A204.1 (cell line): ENCODE data around the gene OGDH.

Experiments
- FAIRE-seq: peaks from 2 replicates; lab custom pipeline; 2012; peaks lifted over from hg19 to GRCh38; lab: Jason Lieb, UNC

The OGDH gene

DNA sequence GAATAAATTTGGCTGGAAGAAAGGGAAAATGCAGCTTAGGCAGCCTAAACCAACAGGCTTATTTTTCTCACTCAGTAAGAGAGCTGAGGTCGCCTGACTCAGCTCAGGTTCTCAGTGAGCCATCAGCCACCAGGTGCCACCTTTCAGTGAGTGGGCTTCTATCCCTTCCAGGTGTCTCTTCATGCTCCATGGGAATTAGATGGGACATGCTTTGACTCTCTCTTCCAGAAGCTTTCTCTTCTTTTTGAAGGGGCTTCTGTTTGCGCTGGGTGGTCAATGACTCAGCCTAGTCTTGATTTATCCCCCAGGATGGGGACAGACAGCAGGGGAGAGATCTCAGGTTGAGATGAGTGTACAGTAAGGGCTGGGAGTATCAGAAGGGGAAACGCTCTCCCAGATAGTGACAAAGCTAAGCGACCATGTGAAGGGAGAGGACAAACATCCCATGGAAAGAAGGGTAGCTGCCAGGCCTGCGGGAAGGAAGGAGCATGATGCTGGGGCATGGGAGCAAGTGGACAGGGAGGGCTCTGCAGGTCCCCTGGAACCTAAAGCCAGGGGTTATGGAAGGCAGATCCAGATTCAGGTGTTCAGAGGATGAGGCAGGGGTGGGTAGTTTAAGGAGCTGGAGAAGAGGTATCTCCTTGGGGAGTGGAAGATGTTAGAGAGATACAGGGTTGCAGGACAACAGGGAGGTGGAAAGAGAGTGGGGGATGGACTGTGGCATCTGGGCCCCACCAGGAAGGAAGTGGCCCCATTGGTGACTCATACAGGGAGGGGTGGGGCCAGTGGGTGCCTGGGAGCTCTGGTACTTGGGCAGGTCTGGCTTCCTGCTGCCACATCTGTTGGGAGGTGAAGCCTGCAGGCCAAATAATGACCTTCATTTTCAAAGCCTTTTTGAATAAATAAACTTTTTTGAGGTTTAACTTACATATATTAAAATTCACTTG, 32.5 kb downstream of the OGDH start:
- no peak for FAIRE-seq

GRCh38 chr7:44639671-44640321, 33.4 kb downstream of the OGDH start:
- no peak for FAIRE-seq

- FAIRE-seq: no peak
Observed at GRCh38 chr7:44643206-44643605, 36.8 kb downstream of the OGDH start.

DNA sequence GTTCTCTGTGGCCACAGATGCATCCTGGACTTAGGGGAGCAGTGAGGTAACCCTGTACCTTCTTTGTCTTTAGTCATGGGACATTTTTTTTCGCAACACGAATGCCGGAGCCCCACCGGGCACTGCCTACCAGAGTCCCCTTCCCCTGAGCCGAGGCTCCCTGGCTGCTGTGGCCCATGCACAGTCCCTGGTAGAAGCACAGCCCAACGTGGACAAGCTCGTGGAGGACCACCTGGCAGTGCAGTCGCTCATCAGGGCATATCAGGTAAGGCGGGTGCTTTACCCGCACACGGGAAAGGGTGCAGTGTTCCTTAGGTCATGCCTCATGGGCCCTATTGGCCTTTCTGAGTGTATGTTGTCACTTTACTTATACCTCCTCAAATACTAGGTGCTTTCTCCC, 38.8 kb downstream of the OGDH start:
- FAIRE-seq: no peak

DNA sequence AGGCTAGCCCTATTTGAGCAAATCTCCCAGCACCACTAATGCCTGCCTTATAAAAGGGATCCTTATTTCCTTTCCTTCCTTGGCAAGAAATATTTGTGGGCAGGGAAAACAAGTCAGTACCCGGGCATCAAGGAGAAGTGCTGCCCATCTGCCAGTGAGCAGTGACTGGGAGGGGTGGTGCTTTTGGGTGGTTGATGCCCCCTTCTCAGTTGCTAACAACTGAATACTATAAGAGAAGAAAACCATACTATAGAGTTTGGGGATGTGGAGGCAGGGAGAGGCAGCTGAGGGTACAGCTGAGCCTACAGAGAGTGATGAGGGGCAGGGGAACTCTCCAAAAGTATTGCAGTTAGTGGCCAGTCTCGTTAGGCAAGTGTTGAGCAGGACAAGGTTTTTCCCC, 39.3 kb downstream of the OGDH start:
- FAIRE-seq: no peak

DNA sequence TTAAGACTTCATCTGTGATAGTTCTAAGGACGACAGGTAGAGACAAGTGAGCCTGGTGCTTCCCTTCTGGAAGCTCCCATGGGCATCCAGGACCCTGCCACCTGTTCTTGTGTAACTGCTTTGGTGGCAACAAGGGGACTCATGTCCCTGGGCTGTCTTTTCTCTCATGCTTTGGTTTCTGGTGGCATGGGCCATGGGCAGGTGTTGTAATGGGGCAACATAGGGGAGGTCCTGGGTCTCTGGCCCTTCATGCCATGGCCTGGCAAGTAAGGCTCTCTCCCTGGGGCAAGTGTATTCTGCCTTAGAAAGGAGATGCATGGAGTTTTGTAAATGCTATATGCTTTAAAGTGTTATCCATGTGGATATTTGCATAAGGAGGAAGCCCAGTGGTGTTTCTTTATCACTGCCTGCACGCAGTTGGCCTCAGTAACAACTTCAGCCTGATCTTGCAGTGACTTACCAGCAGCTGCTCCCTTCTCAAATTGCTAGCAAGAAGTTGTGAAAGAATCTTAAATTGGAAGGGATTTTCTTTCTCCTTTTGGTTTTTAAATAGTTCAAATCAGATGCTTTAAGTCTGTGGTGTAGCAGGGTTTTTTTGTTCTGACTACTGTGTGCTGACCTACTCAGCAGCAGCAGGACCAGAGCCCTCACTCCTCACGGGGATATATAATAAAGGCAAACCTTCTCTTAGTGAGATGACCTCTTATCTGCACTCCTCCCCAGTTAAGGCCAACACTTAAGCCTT, 39.9 kb downstream of the OGDH start:
- no peak for FAIRE-seq

DNA sequence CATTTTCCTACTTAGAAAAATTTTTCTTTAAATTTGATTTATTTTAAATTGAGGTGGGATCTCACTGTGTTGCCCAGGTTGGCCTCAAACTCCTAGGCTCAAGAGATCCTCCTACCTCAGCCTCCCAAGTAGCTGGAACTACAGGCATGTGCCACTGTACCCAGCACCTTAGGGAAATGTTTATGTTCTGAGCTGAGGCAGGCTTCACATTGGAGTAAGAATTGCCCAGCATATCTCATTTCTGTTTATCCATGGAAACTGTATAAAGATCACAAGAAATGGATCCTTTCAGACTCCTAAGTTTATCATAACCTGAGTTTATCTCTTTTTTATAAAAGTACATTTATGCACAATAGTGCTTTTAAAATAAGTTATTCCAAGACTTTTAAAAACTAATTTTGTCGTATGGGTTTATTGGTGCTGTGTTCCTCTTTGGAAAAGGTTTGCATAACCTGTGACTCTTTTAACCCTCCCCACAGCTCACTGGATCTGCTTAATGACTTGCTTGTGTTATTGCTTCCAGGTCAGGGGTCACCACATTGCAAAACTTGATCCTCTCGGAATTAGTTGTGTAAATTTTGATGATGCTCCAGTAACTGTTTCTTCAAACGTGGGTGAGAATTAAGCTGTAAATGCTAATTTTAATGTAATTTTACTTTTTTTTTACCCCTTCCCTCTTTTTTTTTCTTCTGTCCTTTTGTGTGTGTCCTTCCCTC, 40.7 kb downstream of the OGDH start:
- no peak for FAIRE-seq

- no peak for FAIRE-seq
Observed at GRCh38 chr7:44647981-44648714, 41.7 kb downstream of the OGDH start.

DNA sequence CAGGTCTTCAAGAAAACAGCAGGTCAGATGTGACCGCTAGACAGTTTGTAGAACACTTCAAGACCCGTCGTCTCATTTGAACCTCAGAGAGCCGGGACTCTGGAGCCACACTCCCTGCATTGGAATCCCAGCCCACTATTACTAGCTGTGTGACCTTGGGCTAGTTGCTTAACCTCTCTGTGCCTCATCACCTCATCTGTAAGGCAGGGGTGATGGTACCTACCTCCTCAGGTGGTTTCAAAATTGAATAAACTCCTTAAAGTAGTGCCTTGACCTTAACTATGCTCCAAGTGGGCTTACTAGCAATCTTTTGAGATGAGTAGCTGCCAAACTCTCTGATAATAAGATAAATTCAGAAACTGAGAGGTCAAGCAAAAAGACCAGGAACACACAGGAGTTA, 43.8 kb downstream of the OGDH start:
- FAIRE-seq: no peak

DNA sequence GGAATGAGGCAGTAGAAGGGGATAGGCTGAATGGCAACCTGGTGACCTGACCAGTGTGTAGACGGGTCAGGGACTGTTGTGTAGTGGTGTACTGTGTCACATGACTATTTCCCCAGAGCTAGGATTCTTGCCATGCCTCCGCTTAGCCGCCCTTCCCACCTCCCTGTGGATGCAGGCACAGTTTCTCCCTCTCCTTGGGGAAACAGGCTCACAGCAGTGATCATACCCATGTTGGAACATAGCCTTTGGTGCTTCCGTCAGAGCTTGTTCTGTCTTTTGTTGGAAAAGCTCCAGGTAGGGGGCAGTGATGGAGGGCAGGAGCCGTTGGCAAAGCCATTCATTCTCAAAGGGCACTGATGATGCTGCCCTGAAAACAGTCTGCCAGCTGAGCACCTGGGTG, 44.3 kb downstream of the OGDH start:
- FAIRE-seq: no peak

GRCh38 chr7:44652535-44652934, 46.1 kb downstream of the OGDH start:
- no peak for FAIRE-seq

GRCh38 chr7:44654255-44654796, 47.9 kb downstream of the OGDH start:
- no peak for FAIRE-seq

DNA sequence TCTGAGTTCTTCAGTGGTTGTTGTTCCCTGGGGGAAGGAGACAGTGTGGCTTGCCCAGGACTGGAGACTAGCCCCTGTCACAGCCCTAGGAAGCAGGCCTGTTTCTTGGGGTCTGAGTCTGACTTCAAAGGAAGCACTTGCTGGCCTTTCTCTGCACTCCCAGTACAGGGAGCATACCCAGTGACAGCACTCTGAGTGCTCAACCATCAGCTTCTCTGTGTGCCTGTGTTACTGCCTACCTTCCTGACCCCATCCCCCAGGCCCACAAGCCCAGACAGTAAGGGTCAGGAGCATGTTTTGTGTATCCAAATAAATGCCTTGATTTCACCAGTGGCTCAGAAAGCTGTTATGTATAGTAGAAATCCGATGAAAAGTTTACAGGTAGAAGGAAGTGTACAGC, 48.9 kb downstream of the OGDH start:
- FAIRE-seq: no peak

DNA sequence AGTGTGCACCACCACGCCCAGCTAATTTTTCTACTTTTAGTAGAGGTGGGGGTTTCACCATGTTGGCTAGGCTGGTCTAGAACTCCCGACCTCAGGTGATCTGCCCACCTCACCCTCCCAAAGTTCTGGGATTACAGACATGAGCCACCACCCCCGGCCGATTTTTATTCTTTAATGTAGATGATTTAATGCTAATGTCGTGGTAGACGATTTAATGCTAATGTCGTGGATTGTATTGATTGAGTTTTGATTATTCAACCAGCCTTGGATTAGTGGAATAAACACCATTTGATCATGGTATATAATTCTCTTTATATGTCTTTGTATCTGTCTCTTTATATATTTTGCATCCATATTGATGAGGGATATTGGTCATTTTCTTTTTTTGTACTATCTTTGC, 52.6 kb downstream of the OGDH start:
- no peak for FAIRE-seq

DNA sequence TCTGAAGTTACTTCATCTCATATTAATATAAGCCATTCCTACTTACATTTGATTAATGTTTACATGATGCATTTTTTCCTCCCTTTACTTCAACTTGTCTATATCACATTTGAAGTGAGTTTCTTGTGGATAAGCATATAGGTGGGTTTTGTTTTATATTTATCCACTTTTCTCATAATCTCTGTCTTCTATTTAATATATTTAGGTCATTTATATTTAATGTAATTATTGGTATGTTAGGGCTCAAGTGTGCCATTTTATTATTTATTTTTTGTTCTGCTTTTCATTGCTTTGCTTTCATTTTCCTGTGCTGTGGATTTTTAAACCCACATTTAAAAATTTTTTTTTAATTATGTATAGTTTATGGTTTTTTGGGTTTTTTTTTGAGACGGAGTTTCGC, 54.8 kb downstream of the OGDH start:
- no peak for FAIRE-seq

DNA sequence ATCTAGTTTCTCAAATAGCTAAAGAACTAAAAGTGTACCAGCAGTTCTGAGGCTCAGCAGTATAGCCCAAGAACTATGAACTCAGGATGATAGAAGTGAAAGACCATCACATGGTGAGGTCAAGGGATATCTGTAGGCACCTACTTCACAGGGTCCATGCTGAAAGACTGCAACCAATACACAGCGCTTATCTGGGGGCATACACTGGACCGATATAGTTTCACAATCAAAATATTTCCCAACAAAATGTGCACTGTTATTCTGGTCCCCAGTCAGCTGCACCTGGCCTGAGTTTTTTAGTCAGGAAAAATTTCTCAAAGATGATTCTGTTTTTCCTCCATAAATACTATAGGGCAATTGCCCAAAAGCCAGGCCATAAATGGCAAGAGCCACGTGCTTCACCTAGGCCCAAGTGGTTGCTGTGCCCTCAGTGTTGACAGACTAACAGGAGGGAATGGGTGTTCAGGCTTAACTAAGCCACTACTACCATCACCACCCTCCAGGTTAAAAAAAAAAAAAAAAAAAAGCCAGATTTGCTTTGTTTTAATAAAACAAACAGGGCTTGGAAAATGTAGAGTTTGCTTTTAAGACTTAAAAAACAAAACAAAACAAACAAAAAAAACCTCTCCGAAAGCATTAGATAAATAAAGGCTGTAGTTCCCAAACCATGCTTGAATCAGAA, 58.5 kb downstream of the OGDH start:
- FAIRE-seq: no peak

- no peak for FAIRE-seq
Observed at GRCh38 chr7:44665531-44666213, 59.2 kb downstream of the OGDH start.

DNA sequence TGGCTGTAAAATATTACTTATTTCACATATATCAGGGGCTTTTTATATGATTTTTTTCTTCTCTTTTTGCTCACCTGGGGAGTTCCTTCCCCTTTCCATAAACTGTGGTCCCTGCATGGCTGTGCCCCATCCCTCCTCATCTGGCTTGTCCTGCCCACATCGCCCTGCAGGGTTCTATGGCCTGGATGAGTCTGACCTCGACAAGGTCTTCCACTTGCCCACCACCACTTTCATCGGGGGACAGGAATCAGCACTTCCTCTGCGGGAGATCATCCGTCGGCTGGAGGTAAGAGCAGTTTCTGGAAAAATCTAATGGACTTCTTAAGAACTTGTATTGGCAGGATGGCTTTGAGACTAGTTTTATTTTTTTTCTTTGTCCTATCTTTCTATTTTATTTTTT, 60.1 kb downstream of the OGDH start:
- FAIRE-seq: no peak

GRCh38 chr7:44667190-44667589, 60.8 kb downstream of the OGDH start:
- no peak for FAIRE-seq

DNA sequence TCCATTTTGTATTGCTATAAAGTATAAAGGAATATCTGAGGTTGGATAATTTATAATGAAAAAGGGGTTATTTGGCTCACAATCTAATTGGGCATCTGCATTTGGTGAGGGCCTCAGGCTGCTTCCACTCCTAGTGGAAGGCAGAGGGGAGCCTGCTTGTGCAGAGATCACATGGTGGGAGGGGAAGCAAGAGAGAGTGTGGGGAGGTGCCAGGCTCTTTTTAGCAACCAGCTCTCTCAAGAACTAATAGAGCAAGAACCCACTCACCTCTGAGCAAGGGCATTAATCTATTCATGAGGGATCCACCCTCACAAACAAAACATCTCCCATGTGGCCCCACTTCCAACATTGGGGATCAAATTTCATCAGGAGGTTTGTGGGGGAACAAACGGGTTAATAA, 64.6 kb downstream of the OGDH start:
- no peak for FAIRE-seq
